Activated T-helper 1 cell treated with anti-CD3 and anti-CD28 coated beads, Interleukin-12 subunit alpha, Interleukin-12 subunit beta, Interleukin-2, Interleukin-4 antibody, amounts not matched to agents 30 ng/mL and 10 ng/mL and 1 ng/mL, durations not matched to agents 14 hours and 24 hours and 36 hours (primary cell): ENCODE results near the gene PIK3R6. TPM values are rescaled to one million over a fixed set of nuclear protein-coding genes. Genes with fewer than 3 reads are reported as not detected.
"Not testable (repeated sequence)": the region's sequence is repeated elsewhere in the genome, so short reads cannot be mapped to it uniquely, and the experiment has no call there.

ENCODE experiments used
- DNase-seq: peaks from one replicate; pipeline ENCODE4 v3.0.0; 2021; ENCODE audit warnings: low spot score
- H3K27ac Mint-ChIP-seq: one replicate; pipeline ENCODE4 v1.8.0; 2021; ENCODE audit warnings: mild to moderate bottlenecking, mixed read lengths
- H3K27me3 Mint-ChIP-seq: one replicate; pipeline ENCODE4 v1.8.0; 2022; ENCODE audit warnings: mild to moderate bottlenecking, moderate library complexity, mixed read lengths; ENCODE audit not compliant: insufficient read depth
- H3K36me3 Mint-ChIP-seq: one replicate; pipeline ENCODE4 v1.8.0; 2021; ENCODE audit warnings: low read depth, mixed read lengths
- H3K4me1 Mint-ChIP-seq: one replicate; pipeline ENCODE4 v1.8.0; 2021; ENCODE audit warnings: low read depth, mixed read lengths
- H3K4me3 Mint-ChIP-seq: one replicate; pipeline ENCODE4 v1.8.0; 2021; ENCODE audit warnings: mild to moderate bottlenecking, moderate library complexity, mixed read lengths
- H3K9me3 Mint-ChIP-seq: one replicate; pipeline ENCODE4 v1.8.0; 2021; ENCODE audit warnings: mixed read lengths
- intact Hi-C: fragments of 100-400 bp; cut with micrococcal nuclease; formaldehyde crosslinking; loops from one replicate; pipeline ENCODE4 v1.15.1; 2024
- total RNA-seq: library from RNA; stranded (reverse); gene quantifications from 2 replicates; pipeline ENCODE4 v1.2.3, GENCODE V29; 2022

Gene PIK3R6
- total RNA-seq, 1 donor from 2014 or later = 2.0 TPM

GRCh38 chr17:8806926-8807550, 60.4 kb downstream of the PIK3R6 start:
- Mint-ChIP-seq H3K27ac (no peak overlapping the region), H3K4me1 (peaks cover 11% of the 10 kb centered on the region), H3K9me3 (peaks cover 15% of the 10 kb centered on the region), H3K4me3 (no peak overlapping the region), H3K27me3 (no peaks in the 10 kb centered on the region), H3K36me3 (peaks cover 21% of the 10 kb centered on the region)
- intact Hi-C loops = no loop called here
- no peak for DNase-seq

- no peak for DNase-seq
- intact Hi-C loops = no loop called here
- no peak overlapping the region for H3K4me3 Mint-ChIP-seq
- peaks cover 8% of the 10 kb centered on the region for H3K9me3 Mint-ChIP-seq
- H3K4me1 Mint-ChIP-seq = peaks cover 11% of the 10 kb centered on the region
- no peaks in the 10 kb centered on the region for H3K27me3 Mint-ChIP-seq
- H3K36me3 Mint-ChIP-seq = peaks cover 19% of the 10 kb centered on the region
- no peak overlapping the region for H3K27ac Mint-ChIP-seq
These were observed 61.1 kb downstream of the PIK3R6 start for GRCh38 chr17:8806253-8806925.

GRCh38 chr17:8805396-8805795, 62.1 kb downstream of the PIK3R6 start:
- H3K9me3 Mint-ChIP-seq, H3K27ac Mint-ChIP-seq, H3K4me3 Mint-ChIP-seq, DNase-seq, intact Hi-C loops, H3K27me3 Mint-ChIP-seq: not testable (repeated sequence)
- peaks cover 19% of the 10 kb centered on the region for H3K36me3 Mint-ChIP-seq
- H3K4me1 Mint-ChIP-seq = peaks cover 11% of the 10 kb centered on the region

GRCh38 chr17:8803531-8804420, 63.7 kb downstream of the PIK3R6 start:
- Mint-ChIP-seq H3K4me1 (peaks cover 11% of the 10 kb centered on the region), H3K27ac (no peak overlapping the region), H3K9me3 (peaks cover 3% of the 10 kb centered on the region), H3K4me3 (no peak overlapping the region), H3K27me3 (no peaks in the 10 kb centered on the region), H3K36me3 (peaks cover 15% of the 10 kb centered on the region)
- intact Hi-C loops = no loop called here
- no peak for DNase-seq

- H3K9me3 Mint-ChIP-seq = no peaks in the 10 kb centered on the region
- peaks cover 2% of the 10 kb centered on the region for H3K36me3 Mint-ChIP-seq
- intact Hi-C loops = no loop called here
- peaks cover 2% of the 10 kb centered on the region for H3K27me3 Mint-ChIP-seq
- H3K27ac Mint-ChIP-seq = no peak overlapping the region
- peaks cover under 1% of the 10 kb centered on the region for H3K4me1 Mint-ChIP-seq
- H3K4me3 Mint-ChIP-seq = no peak overlapping the region
- no peak for DNase-seq
These were observed 66.2 kb downstream of the PIK3R6 start for GRCh38 chr17:8801135-8801840.

- no peak overlapping the region for H3K27ac Mint-ChIP-seq
- intact Hi-C loops = no loop called here
- H3K4me3 Mint-ChIP-seq = no peak overlapping the region
- H3K9me3 Mint-ChIP-seq = no peaks in the 10 kb centered on the region
- DNase-seq = no peak
- peaks cover 2% of the 10 kb centered on the region for H3K36me3 Mint-ChIP-seq
- no peaks in the 10 kb centered on the region for H3K4me1 Mint-ChIP-seq
- H3K27me3 Mint-ChIP-seq = peaks cover 2% of the 10 kb centered on the region
These were observed 66.8 kb downstream of the PIK3R6 start for GRCh38 chr17:8800656-8801055.

GRCh38 chr17:8799570-8800212, 67.8 kb downstream of the PIK3R6 start:
- intact Hi-C loops = no loop called here
- Mint-ChIP-seq H3K27ac (no peak overlapping the region), H3K36me3 (peaks cover 2% of the 10 kb centered on the region), H3K4me3 (no peak overlapping the region), H3K9me3 (no peaks in the 10 kb centered on the region), H3K27me3 (peaks cover 6% of the 10 kb centered on the region), H3K4me1 (no peaks in the 10 kb centered on the region)
- DNase-seq = no peak

- no peak within 1 kb of the TSS for H3K4me3 Mint-ChIP-seq
- no peaks in the 10 kb centered on the region for H3K9me3 Mint-ChIP-seq
- no peak within 1 kb of the TSS for H3K27ac Mint-ChIP-seq
- H3K4me1 Mint-ChIP-seq = no peaks in the 10 kb centered on the region
- intact Hi-C loops = no loop called here
- H3K36me3 Mint-ChIP-seq = peaks cover 2% of the 10 kb centered on the region
- DNase-seq = no peak
- peaks cover 6% of the 10 kb centered on the region for H3K27me3 Mint-ChIP-seq
These were observed 68.5 kb downstream of the PIK3R6 start, which contains the start of gene MFSD6L for GRCh38 chr17:8798846-8799569. Gene MFSD6L (minus strand): TSS chr17:8799365. CDS start chr17:8799120, 245 bp downstream.

GRCh38 chr17:8798176-8798845, 69.2 kb downstream of the PIK3R6 start:
- intact Hi-C loops = no loop called here
- Mint-ChIP-seq H3K4me1 (no peaks in the 10 kb centered on the region), H3K27me3 (peaks cover 6% of the 10 kb centered on the region), H3K27ac (no peak overlapping the region), H3K36me3 (peaks cover 2% of the 10 kb centered on the region), H3K4me3 (no peak overlapping the region), H3K9me3 (no peaks in the 10 kb centered on the region)
- no peak for DNase-seq

- Mint-ChIP-seq H3K9me3 (no peaks in the 10 kb centered on the region), H3K4me1 (no peaks in the 10 kb centered on the region), H3K4me3 (no peak overlapping the region), H3K27ac (no peak overlapping the region), H3K27me3 (peaks cover 6% of the 10 kb centered on the region), H3K36me3 (peaks cover 1% of the 10 kb centered on the region)
- no peak for DNase-seq
- intact Hi-C loops = no loop called here
These were observed 69.8 kb downstream of the PIK3R6 start for GRCh38 chr17:8797621-8798175.

GRCh38 chr17:8794636-8795035, 72.8 kb downstream of the PIK3R6 start:
- no peak overlapping the region for H3K4me3 Mint-ChIP-seq
- H3K4me1 Mint-ChIP-seq = no peaks in the 10 kb centered on the region
- intact Hi-C loops = no loop called here

More at GRCh38 chr17:8794636-8795035, 72.8 kb downstream of the PIK3R6 start:
- no peak for DNase-seq
- peaks cover 9% of the 10 kb centered on the region for H3K27me3 Mint-ChIP-seq
- H3K9me3 Mint-ChIP-seq = peaks cover 8% of the 10 kb centered on the region
- H3K27ac Mint-ChIP-seq = no peak overlapping the region
- H3K36me3 Mint-ChIP-seq = no peaks in the 10 kb centered on the region
